ENCODE data around the gene MYL10.
"Not testable (repeated sequence)": the region's sequence is repeated elsewhere in the genome, so short reads cannot be mapped to it uniquely, and the experiment has no call there.

MYL10 gene

DNA sequence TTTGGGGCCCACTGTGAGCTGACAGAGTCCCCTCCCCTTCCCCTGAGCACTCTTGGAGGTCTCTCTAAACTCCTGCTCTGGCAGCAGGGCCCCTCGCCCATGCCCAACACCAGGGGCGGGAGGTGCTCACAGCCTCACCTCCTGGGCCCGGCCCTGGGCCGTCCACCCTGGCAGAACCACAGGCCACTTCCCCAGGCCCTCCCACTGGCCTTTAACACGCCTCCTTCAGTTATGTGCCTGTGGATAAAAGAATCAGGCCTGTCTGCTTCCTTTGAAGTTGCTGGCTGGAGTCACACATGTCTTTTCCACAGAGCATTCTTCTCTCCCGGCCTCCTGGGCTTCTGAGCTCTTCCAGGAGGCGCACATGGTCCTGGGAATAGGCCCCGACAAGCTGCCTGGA lies 10.2 kb downstream of the MYL10 start:
- DNase-seq (ENCODE audit: low read depth), result peak; percentile 58

- DNase-seq (ENCODE audit: low read depth), result peak; percentile 74
Measured at GRCh38 chr7:101618207-101618839, 10.8 kb downstream of the MYL10 start.

DNA sequence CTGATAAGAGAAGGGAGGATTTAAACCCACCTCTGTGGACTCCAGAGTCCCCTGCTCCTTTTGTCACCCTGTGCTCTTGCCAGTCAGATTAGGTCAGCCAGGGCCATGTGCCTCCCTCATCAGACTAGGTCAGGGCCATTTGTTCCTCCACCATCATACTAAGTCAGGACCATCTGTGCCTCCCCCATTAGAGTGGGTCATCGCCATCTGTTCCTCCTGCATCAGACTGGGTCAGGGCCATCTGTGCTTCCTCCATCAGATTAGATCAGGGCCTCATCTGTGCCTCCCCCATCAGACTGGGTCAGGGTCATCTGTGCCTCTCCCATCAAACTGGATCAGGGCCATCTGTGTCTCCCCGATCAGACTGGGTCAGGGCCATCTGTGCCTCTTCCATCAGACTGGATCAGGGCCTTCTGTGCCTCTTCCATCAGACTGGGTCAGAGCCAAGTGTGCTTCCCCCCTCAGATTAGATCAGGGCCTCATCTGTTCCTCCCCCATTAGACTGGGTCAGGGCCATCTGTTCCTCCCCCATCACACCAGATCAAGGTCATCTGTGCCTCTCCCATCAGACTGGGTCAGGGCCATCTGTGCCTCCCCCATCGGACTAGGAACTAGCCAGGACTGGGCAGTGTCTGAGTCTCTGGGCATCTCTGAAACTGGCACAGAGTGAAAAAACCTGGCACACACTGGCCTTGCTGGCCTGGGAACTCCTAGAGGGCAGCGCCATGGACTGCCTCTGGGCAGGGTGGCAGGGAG lies 11.5 kb downstream of the MYL10 start:
- no peak for DNase-seq (ENCODE audit: low read depth)

DNA sequence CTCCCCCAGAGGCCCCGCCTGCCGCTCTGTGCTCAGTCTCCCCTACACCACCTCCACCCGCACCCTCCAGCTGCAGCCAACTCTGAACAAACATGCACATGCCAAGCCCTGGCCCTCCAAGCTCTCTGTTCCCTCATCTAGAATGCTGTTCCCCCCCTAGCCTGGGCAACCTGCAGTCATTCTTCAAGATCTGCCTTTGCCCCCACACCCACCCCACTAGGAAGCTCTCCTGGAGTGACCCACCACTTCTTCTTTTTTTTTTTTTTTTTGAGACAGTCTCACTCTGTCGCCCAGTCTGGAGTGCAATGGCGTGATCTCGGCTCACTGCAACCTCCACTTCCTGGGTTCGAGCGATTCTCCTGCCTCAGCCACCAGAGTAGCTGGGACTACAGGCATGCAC lies 13.7 kb downstream of the MYL10 start:
- no peak for DNase-seq (ENCODE audit: low read depth)

DNA sequence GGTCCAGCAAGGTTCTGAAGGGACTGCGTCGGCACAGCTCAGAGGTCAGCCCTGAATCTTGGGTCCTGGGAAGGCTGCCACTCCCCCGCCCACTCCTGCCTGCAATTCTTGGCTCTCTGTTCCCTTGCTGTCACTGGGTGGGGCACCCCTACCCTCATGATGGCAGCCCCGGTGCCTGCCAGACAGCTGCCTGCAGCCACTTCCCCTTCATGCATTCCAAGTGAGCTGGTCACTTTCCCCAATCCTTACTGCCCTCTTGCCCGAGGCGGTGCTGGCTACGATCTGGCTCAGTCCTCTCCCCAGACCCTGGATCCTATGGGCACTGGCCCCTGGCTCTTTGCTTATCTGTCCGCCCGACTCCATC lies 14.2 kb downstream of the MYL10 start:
- no peak for DNase-seq (ENCODE audit: low read depth)

GRCh38 chr7:101614098-101614938 lies 14.8 kb downstream of the MYL10 start:
- no peak for DNase-seq (ENCODE audit: low read depth)

- DNase-seq (ENCODE audit: low read depth), result no peak
Measured at GRCh38 chr7:101612885-101613515, 16.1 kb downstream of the MYL10 start.

DNA sequence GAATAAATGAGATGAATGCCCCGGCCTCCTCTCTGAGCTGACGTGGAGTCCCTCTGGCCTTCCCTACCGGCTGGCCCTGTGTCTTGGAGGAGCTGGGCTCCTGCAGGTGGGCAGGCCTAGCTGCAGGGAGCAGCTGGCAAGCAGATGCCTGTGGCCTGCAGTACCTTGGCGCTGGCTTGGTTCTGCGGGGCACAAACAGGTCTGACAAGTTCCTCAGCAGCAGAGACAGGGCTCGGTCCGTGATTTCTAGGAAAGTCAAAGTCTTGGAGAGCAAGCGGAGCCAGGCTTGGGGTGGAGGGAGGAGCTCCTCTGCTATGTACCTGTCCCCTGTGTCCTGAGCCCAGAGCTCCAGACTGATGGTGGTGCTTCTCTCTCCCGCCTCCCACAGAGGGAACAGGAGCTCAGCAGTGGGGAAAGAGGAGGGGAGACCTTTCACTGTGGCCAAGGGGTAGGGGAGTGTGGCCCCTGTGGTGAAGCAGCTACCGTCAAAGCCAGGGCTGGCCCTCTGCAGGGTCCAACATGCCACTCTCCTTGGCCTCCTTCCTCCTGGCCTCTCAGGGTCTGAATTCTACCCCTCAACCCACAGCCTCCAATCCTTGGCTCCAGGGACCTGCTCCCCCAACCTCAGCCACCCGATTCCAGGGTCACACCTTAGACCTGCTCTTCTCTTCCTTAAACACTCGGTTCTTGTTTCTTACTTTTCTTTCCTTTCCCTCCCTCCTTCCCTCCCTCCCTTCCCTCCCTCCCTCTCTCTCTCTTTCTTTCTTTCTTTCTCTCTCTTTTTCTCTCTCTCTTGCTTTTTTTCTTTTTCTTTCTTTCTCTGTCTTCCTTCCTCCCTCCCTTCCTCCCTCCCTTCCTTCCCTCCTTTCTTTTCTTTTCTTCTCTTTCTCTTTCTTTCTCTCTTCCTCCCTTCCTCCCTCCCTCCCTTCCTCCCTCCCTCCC lies 20.1 kb downstream of the MYL10 start:
- DNase-seq (ENCODE audit: low read depth), result no peak

DNA sequence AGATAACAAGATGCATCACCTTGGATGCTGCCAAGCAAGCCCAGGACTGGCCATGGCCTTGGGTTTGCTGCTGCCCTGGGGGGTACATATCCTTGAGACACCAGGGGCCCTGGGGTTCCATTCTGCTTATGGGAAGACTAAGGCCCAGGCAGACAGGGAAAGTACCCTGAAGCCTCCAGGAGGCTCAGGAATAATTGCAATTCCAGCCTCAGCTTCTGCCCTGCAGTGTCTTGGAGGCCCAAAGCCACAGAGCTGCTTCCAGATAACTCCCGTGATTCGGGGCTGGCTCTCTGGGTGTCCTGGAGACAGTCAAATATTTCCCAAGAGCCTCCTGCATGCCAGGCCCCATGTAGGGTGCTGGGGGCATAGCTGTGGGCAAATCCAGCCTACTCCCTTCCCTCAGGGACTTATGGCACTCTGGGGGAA lies 22.6 kb downstream of the MYL10 start:
- no peak for DNase-seq (ENCODE audit: low read depth)

- no peak for DNase-seq (ENCODE audit: low read depth)
Measured at GRCh38 chr7:101605611-101606497, 23.2 kb downstream of the MYL10 start.

DNA sequence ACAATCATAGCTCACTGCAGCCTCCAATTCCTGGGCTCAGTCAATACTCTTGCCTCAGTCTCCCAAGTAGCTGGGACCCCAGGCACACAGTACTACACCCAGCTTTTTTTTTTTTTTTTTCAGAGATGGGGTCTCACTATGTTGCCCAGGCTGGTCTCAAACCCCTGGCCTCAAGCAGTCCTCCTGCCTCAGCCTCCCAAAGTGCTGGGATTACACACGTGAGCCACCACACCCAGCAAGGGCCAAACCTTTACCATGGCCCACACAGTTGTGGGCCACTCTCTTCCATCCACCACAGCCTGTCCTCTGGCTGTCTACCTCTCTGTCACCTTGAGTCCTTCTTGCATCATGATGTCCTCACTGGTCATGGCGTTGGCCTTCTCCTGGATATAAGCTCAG lies 24.2 kb downstream of the MYL10 start:
- not testable (repeated sequence) for DNase-seq (ENCODE audit: low read depth)

GRCh38 chr7:101604331-101604933 lies 24.7 kb downstream of the MYL10 start:
- no peak for DNase-seq (ENCODE audit: low read depth)

DNA sequence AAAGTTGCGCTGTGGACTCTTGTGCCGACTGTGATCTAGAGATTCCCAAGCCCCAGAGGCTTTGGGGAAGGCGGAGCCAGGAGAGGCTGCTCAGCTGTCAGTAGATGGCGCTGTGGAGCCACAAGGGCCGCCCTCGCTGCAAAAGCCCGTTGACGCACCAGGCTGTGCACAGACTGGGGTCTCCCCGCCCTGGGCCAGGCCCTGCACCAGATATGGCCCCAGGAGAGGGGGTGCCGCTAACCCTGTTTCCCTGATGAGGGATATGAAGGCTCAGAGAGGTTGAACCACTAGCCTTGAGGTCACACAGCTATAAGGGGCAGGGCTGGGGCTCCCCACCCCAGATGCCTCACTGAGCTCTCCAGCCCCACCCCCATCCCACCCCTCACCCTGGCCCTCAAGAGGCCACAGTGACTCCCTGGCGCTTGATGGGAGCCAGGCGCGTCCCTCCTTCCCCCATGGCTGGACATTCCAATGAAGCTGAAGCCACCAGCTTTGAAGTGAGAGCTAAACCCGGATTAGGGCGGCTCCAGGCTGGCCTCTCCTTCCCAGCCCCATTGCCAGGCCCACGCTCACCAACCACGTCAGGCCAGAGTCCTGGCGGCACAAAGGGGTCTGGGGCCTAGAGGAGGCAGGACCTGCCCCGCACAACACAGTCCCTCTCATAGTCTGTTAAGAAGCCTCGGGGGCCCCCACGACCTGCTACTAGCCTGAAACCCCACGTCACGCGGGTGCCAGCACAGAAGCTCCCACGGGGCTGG lies 26.4 kb downstream of the MYL10 start:
- DNase-seq (ENCODE audit: low read depth), result no peak

DNA sequence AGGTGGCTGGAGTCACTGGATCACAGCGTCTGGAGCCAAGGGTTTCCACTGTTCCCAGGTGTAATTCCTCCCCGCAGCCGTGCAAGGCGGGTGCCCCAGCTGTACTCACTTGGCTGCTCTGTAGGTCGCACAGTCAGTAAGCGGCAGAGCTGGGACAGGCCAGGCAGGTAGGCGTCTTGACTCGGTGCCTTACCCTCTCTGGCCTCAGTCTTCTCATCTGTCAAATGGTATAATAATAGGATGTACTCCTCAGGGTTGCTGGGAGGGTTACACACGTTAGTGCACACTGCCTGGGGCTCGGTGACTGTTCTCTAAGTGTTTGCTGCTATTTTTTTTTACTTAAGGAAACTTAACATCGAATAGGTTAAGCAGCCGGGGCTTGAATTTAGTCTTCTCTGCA lies 27.0 kb downstream of the MYL10 start:
- DNase-seq (ENCODE audit: low read depth), result no peak

- DNase-seq (ENCODE audit: low read depth), result no peak
Measured at GRCh38 chr7:101599787-101600186, 29.3 kb downstream of the MYL10 start.

DNA sequence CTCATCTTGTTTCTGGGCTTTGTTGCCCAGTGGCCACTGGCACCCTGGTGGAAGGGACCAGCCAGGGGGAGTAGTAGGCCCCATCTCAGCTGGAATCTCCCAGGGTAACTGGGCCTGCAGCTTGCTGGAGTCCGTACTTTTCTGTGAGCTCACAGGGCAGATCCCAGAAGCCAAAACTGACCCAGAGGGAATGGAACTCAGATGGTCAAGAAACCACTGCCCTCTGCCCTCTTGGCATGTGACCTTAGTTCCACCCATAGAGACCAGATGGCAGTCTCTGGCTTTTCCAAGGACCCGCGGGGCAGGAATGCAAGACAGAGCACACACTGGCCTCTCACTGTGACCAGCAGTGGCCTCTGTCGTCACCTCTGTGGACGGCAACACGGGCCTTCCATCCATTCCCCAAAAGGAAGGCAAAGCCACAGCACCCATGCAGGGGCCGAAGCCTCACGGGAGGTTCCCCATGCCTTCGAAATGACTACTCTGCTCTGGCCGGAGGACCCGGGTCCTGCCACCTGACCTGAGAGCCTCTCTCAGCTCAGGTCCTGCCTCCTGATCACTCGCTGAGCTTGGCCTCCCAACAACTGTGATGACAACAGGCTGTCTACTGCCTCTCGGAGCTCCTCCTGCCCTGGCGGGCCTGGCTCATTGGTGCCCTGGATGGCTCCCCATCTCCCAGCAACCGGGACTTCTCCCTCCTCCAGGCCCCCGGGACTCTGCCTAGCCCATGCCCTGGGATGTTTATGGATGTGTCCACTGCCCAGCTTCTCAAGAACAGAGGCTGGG lies 29.9 kb downstream of the MYL10 start:
- DNase-seq (ENCODE audit: low read depth), result no peak

- no peak for DNase-seq (ENCODE audit: low read depth)
Measured at GRCh38 chr7:101598422-101598985, 30.6 kb downstream of the MYL10 start.

- DNase-seq (ENCODE audit: low read depth), result no peak
Measured at GRCh38 chr7:101597941-101598340, 31.2 kb downstream of the MYL10 start.
